Left lung (tissue), 10 donors: Measurements from ENCODE around the gene SPACA7. TPM values are rescaled to one million over a fixed set of nuclear protein-coding genes. Genes with fewer than 3 reads are reported as not detected.
A peak's percentile ranks its signal among the peaks of the same experiment; 100 is the strongest.

Source experiments
- ATAC-seq: fragments of 200-7000 bp; cut with Tn5 transposase; one replicate; pipeline ENCODE4 v1.9.1; 2020; ENCODE audit warnings: moderate library complexity
- DNase-seq, 4 donors: peaks; one replicate each; pipeline ENCODE4 v3.0.0-alpha.2; 2013 to 2020
- H3K27ac ChIP-seq, 2 donors: fragments of 200-600 bp; sonication (generic) in 1 of 2; one replicate each; pipeline versions ENCODE4 v1.5.0 to v1.8.0; 2020 to 2021
- H3K27me3 ChIP-seq, 2 donors: fragments of 200-600 bp; sonication (generic) in 1 of 2; one replicate each; pipeline versions ENCODE4 v1.5.0 to v1.8.0; 2020 to 2021
- H3K36me3 ChIP-seq, 2 donors: fragments of 200-600 bp; sonication (generic) in 1 of 2; one replicate each; pipeline versions ENCODE4 v1.5.0 to v1.8.0; 2020 to 2021
- H3K4me1 ChIP-seq, 2 donors: fragments of 200-600 bp; one replicate each; pipeline ENCODE4 v1.8.0; 2021
- H3K4me3 ChIP-seq, 2 donors: fragments of 200-600 bp; sonication (generic) in 1 of 2; one replicate each; pipeline versions ENCODE4 v1.5.0 to v1.8.0; 2020 to 2021; ENCODE audit warnings: mild to moderate bottlenecking in 1 of 2
- H3K9me3 ChIP-seq, 2 donors: fragments of 200-600 bp; sonication (generic) in 1 of 2; one replicate each; pipeline versions ENCODE4 v1.5.0 to v1.8.0; 2020 to 2021
- intact Hi-C, 2 donors: fragments of 100-400 bp; cut with DNase I; formaldehyde crosslinking; loops; one replicate each; pipeline versions ENCODE4 v1.11.2 to v1.14.2; 2022
- polyA plus RNA-seq, 6 donors: library from polyadenylated mRNA; unstranded; fragments of 120-200 nt; gene quantifications; one replicate each; pipeline ENCODE4 v1.2.1, GENCODE V29; 2013; ENCODE audit not compliant: insufficient read length in 6 of 6
- total RNA-seq, 2 donors: library from RNA; stranded (reverse); fragmentation: NEBNext Ultra II Directional; extraction: Animal tissue kit (Norgen Biotek cat#: 25700); gene quantifications; one replicate each; pipeline ENCODE4 v1.2.1, GENCODE V29; 2021
- TF ChIP-seq, protein P1 (sequence below), 2 donors: fragments of 200-600 bp; sonication (generic) in 1 of 2; IDR thresholded peaks; one replicate each; pipeline versions ENCODE4 v1.5.0 to v1.8.0; 2021; ENCODE audit warnings: antibody characterized with exemption in 2 of 2
- donor health status: DM: no; HTN: yes; CAD: no.
- donor health status: DM: no; HTN: no; CAD: no.

Gene SPACA7
- total and polyA plus RNA-seq, 8 donors, result 0.31 TPM; not detected in 7

DNA sequence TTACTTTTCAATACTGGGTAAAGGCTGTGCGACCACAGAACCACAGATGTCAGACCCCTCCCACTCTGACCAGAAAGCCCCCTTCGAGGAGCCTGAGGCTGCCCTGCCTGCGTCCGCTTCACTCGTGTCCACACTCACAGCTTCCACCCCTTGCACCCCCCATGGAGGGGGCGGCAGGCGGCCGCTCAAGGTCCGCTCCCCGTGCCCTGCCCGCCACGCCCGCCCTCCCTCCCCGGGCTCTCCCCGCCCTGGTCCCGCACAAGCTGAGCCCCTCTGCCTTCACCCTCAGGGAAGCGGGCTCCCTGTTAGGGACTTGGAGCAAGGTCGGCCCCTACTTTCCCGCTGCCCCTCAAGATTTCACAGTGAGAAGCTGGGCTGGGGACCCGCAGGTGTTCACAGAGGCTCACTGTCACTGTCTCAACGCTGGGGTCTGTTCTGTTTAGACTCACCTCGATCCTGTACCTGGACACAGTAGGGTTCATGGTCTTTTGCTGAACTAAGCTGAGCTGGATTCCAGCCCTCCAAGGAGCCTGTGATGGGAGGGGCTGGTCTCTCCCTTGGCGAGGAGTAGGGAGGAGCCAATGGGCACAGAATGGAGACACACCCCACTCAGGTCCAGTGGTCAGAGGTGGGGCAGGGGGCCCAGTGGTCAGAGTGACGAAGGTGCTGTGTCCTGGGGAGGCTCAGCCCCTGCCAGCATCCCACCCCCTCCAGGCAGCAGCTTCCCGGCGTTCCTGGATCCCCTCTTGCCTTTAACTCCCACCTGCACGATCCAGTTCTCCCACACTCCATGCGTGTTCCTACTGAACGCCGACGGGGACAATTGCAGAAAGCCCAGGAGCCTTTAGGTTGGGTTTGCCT lies 69.5 kb downstream of the SPACA7 start:
- TF ChIP-seq, protein P1, sequence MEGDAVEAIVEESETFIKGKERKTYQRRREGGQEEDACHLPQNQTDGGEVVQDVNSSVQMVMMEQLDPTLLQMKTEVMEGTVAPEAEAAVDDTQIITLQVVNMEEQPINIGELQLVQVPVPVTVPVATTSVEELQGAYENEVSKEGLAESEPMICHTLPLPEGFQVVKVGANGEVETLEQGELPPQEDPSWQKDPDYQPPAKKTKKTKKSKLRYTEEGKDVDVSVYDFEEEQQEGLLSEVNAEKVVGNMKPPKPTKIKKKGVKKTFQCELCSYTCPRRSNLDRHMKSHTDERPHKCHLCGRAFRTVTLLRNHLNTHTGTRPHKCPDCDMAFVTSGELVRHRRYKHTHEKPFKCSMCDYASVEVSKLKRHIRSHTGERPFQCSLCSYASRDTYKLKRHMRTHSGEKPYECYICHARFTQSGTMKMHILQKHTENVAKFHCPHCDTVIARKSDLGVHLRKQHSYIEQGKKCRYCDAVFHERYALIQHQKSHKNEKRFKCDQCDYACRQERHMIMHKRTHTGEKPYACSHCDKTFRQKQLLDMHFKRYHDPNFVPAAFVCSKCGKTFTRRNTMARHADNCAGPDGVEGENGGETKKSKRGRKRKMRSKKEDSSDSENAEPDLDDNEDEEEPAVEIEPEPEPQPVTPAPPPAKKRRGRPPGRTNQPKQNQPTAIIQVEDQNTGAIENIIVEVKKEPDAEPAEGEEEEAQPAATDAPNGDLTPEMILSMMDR (IDR thresholded peaks at IDR 0.05), result no peak
- intact Hi-C loops, result loop anchor here in 1 of 2 donors (10.0 kb wide), 1 partner anchor 971 kb away; no protein-coding TSS in a partner anchor

DNA sequence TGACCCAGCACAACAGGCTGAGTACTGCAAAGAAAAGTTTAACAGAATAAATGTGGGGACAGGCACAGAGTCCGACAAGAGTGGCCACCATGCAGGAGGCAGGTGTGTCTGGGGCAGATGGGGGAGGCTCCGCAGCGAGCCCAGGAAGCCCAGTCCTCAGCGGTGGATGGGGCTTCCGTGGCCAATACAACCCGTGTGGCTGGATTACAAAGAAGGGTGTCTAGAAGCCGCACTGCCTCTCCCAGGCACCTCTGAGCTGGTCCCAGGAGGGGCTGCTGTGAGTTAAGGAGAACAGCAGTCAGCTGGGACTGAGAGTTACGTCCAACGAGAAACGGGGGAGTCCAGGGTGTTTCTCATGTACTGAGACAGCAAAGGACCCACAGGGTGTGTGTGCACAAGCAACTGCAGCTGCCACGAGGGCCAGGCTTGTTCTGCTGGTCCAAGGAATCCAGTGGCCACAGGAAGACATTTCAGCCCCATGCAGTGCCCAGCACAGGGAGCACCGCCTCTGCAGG lies 70.2 kb downstream of the SPACA7 start:
- Histone ChIP-seq H3K4me3 (no peak overlapping the region), H3K4me1 (no peaks in the 10 kb centered on the region), H3K36me3 (no peaks in the 10 kb centered on the region), H3K9me3 (no peaks in the 10 kb centered on the region), H3K27ac (no peak overlapping the region), H3K27me3 (peaks cover 14 to 66% of the 10 kb centered on the region in 2 donors)
- intact Hi-C loops, result loop anchor here in 1 of 2 donors (10.0 kb wide), 1 partner anchor 972 kb away; no protein-coding TSS in a partner anchor
- DNase-seq (peak in 1 of 4 donors; percentile 47), ATAC-seq (no peak)
- TF ChIP-seq, protein P1 (IDR thresholded peaks at IDR 0.05), result no peak

More for the DNA sequence above, 69.5 kb downstream of the SPACA7 start:
- Histone ChIP-seq H3K27ac (no peak overlapping the region), H3K4me1 (no peaks in the 10 kb centered on the region), H3K36me3 (no peaks in the 10 kb centered on the region), H3K9me3 (no peaks in the 10 kb centered on the region), H3K4me3 (no peak overlapping the region), H3K27me3 (peaks cover 14 to 68% of the 10 kb centered on the region in 2 donors)
- ATAC-seq (no peak), DNase-seq (peak in 1 of 4 donors; percentile 61)

DNA sequence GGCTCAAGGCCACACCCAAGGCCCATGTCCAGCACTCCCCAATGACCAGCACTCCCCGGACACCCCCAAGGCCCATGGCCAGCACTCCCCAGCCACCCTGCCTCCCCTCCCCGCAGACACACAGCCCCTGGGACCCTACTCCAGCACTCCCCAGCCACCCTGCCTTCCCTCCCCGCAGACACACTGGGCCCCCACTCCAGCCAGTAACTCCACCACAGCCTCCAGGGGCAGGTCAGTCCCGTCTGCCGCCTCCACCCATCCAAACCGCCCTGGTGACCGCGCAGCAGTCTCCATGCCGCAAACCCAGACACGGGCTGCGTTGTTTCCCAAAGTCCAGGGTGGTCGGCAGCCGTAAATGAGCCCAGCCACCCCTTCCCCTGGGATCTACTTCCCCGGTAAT lies 70.7 kb downstream of the SPACA7 start:
- intact Hi-C loops, result loop anchor here in 1 of 2 donors (10.0 kb wide), 1 partner anchor 972 kb away; no protein-coding TSS in a partner anchor
- TF ChIP-seq, protein P1 (IDR thresholded peaks at IDR 0.05), result no peak
- Histone ChIP-seq H3K27ac (no peak overlapping the region), H3K4me1 (no peaks in the 10 kb centered on the region), H3K27me3 (peaks cover 14 to 66% of the 10 kb centered on the region in 2 donors), H3K36me3 (no peaks in the 10 kb centered on the region), H3K4me3 (no peak overlapping the region), H3K9me3 (no peaks in the 10 kb centered on the region)
- DNase-seq, result peak in 1 of 4 donors; percentile 78
- ATAC-seq, result no peak

DNA sequence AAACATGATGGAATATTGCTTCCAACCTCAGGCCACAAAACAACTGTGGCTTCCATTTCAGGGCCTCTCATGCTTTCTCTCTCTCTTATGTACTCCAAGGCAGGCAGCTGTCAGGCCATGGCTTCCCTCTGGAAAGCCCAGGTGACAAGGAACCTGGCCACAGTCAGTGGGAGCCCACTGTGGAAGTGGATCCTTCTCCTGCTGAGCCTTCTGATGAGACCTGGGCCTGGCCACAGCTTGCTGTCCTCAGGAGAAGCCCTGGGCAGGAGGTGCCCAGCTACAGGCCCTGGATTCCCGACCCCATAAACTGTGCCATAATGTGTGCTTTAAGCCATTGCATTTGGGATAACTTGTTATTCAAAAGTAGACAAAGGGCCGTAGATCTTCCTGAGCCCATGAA lies 71.2 kb downstream of the SPACA7 start:
- no peak overlapping the region for H3K27ac ChIP-seq
- no peaks in the 10 kb centered on the region for H3K4me1 ChIP-seq
- intact Hi-C loops, result loop anchor here in 1 of 2 donors (10.0 kb wide), 1 partner anchor 973 kb away; no protein-coding TSS in a partner anchor
- H3K27me3 ChIP-seq, result peaks cover 14 to 66% of the 10 kb centered on the region in 2 donors
- no peaks in the 10 kb centered on the region for H3K36me3 ChIP-seq
- ATAC-seq, result no peak
- TF ChIP-seq, protein P1 (IDR thresholded peaks at IDR 0.05), result no peak
- no peaks in the 10 kb centered on the region for H3K9me3 ChIP-seq
- DNase-seq, result no peak
- H3K4me3 ChIP-seq, result no peak overlapping the region
